HCT116 (cell line): ENCODE data around the gene FGFR3. TPM values are rescaled to one million over a fixed set of nuclear protein-coding genes. Genes with fewer than 3 reads are reported as not detected.

Experiments
- ATAC-seq: fragments of 200-7000 bp; cut with Tn5 transposase; 2 replicates; pipeline ENCODE4 v1.9.1; 2020; ENCODE audit warnings: mild to moderate bottlenecking, moderate library complexity
- BruUV-seq: library from RNA; stranded (reverse); fragments of 400-500 nt; replicated peaks from 2 replicates; lab custom pipeline; 2021; lab: Mats Ljungman, UMichigan
- CTCF ChIA-PET: fragments of 300-600 bp; sonication (Branson Sonifier 250); formaldehyde crosslinking; loops from one replicate; lab custom pipeline; 2021; ENCODE audit warnings: antibody characterized with exemption; lab: Charles Lee
- POLR2A ChIA-PET: fragments of 300-600, 350-600 bp; sonication (Branson Sonifier 250); formaldehyde crosslinking; loops from one replicate; lab custom pipeline; 2021; ENCODE audit warnings: antibody characterized with exemption; lab: Charles Lee
- RAD21 ChIA-PET, 2 experiments: fragments of 300-600 bp; sonication (Branson Sonifier 250); formaldehyde crosslinking; loops; one replicate each; lab custom pipeline; 2023; ENCODE audit warnings: low total read pairs in 2 of 2; ENCODE audit not compliant: uncharacterized antibody in 2 of 2, unreplicated experiment in 2 of 2, low non-redundant PET in 1 of 2; lab: Charles Lee
- DNase-seq: peaks from one replicate; pipeline ENCODE4 v3.0.0-alpha.2; 2010; ENCODE audit warnings: low read depth, low spot score
- H2AFZ ChIP-seq: fragments of 200-600 bp; shearing (Covaris generic), sonication (generic); 2 replicates; pipeline ENCODE4 v1.6.1; 2017; ENCODE audit warnings: low read depth, mixed run types, mixed read lengths, antibody characterized with exemption, low read length; ENCODE audit not compliant: poor library complexity, severe bottlenecking
- H3K27ac ChIP-seq: 2 replicates; pipeline ENCODE4 v1.5.1; 2012; ENCODE audit warnings: low read depth, low read length
- H3K27me3 ChIP-seq: fragments of 200-600 bp; sonication (generic); 2 replicates; pipeline ENCODE4 v1.6.1; 2016; ENCODE audit warnings: mixed run types, low read length, mixed read lengths; ENCODE audit not compliant: insufficient read depth
- H3K36me3 ChIP-seq, 2 experiments: fragments of 200-500 bp in 1 of 2; fragments of 200-600 bp in 1 of 2; sonication (Bioruptor generic) in 1 of 2; sonication (generic) in 1 of 2; 2 replicates each; pipeline versions ENCODE4 v1.5.1 to v1.6.1; 2014 to 2016; ENCODE audit warnings: low read length in 2 of 2, inconsistent platforms in 1 of 2, mixed read lengths in 1 of 2, mixed run types in 1 of 2; ENCODE audit not compliant: insufficient read depth in 2 of 2, control insufficient read depth in 1 of 2
- H3K4me1 ChIP-seq, 2 experiments: fragments of 200-600 bp in 1 of 2; sonication (generic) in 1 of 2; 2 replicates each; pipeline versions ENCODE4 v1.5.1 to v1.6.1; 2012 to 2017; ENCODE audit warnings: low read length in 2 of 2, inconsistent platforms in 1 of 2, mild to moderate bottlenecking in 1 of 2, mixed read lengths in 1 of 2, mixed run types in 1 of 2, moderate library complexity in 1 of 2; ENCODE audit not compliant: insufficient read depth in 2 of 2, control insufficient read depth in 1 of 2
- H3K4me2 ChIP-seq: fragments of 200-600 bp; sonication (generic); 2 replicates; pipeline ENCODE4 v1.6.1; 2017; ENCODE audit warnings: mixed run types, low read length, mixed read lengths
- H3K4me3 ChIP-seq, 2 experiments: fragments of 200-600 bp in 1 of 2; sonication (generic) in 1 of 2; replicated peaks in 1 of 2; 2 replicates each; pipeline ENCODE4 v1.5.1; 2011 to 2016; ENCODE audit warnings: low read length in 2 of 2, control low read depth in 1 of 2, low read depth in 1 of 2, mild to moderate bottlenecking in 1 of 2, mixed read lengths in 1 of 2, mixed run types in 1 of 2
- H3K79me2 ChIP-seq: fragments of 200-600 bp; sonication (generic); 2 replicates; pipeline ENCODE4 v1.6.1; 2017; ENCODE audit warnings: mild to moderate bottlenecking, mixed run types, low read length, moderate library complexity, mixed read lengths; ENCODE audit not compliant: insufficient read depth
- H3K9ac ChIP-seq: fragments of 200-600 bp; sonication (generic); 2 replicates; pipeline ENCODE4 v1.6.1; 2016; ENCODE audit warnings: low read length, mixed read lengths
- H3K9me2 ChIP-seq: fragments of 200-600 bp; sonication (generic), shearing (Covaris generic); 2 replicates; pipeline ENCODE4 v1.6.1; 2017; ENCODE audit warnings: mixed run types, mild to moderate bottlenecking, moderate library complexity; ENCODE audit not compliant: insufficient read depth
- H3K9me3 ChIP-seq, 2 experiments: fragments of 200-500 bp in 1 of 2; fragments of 200-600 bp in 1 of 2; sonication (Bioruptor generic) in 1 of 2; sonication (generic) in 1 of 2; 2 replicates each; pipeline ENCODE4 v1.6.1; 2014 to 2017; ENCODE audit warnings: low read length in 2 of 2, mixed read lengths in 2 of 2, inconsistent platforms in 1 of 2, low read depth in 1 of 2, mild to moderate bottlenecking in 1 of 2, mixed run types in 1 of 2, moderate library complexity in 1 of 2; ENCODE audit not compliant: control insufficient read depth in 1 of 2, insufficient read depth in 1 of 2
- H4K20me1 ChIP-seq: fragments of 200-600 bp; sonication (generic), shearing (Covaris generic); 2 replicates; pipeline ENCODE4 v1.6.1; 2017; ENCODE audit warnings: mixed run types, mild to moderate bottlenecking, moderate library complexity; ENCODE audit not compliant: insufficient read depth
- ATF3 ChIP-seq: IDR thresholded peaks from 2 replicates; pipeline ENCODE4 v1.6.1; 2012
- CBX3 ChIP-seq: IDR thresholded peaks from 2 replicates; pipeline ENCODE4 v1.6.1; 2012; ENCODE audit warnings: low read depth
- EGR1 ChIP-seq: IDR thresholded peaks from 2 replicates; pipeline ENCODE4 v1.6.1; 2012; ENCODE audit warnings: low read depth
- ELF1 ChIP-seq: IDR thresholded peaks from 2 replicates; pipeline ENCODE4 v1.6.1; 2012; ENCODE audit warnings: low read depth, borderline replicate concordance
- EZH2 ChIP-seq: fragments of 200-600 bp; sonication (generic); IDR thresholded peaks from 2 replicates; pipeline ENCODE4 v1.6.1; 2017; ENCODE audit warnings: antibody characterized with exemption, mixed run types
- EZH2phosphoT487 ChIP-seq: fragments of 200-600 bp; IDR thresholded peaks from 2 replicates; pipeline ENCODE4 v1.6.1; 2018; ENCODE audit warnings: antibody characterized with exemption, borderline replicate concordance
- FOSL1 ChIP-seq: IDR thresholded peaks from 2 replicates; pipeline ENCODE4 v1.6.1; 2012; ENCODE audit warnings: low read depth
- JUND ChIP-seq: IDR thresholded peaks from 2 replicates; pipeline ENCODE4 v1.6.1; 2012
- POLR2AphosphoS5 ChIP-seq: IDR thresholded peaks from 2 replicates; pipeline ENCODE4 v1.6.1; 2011; ENCODE audit warnings: mild to moderate bottlenecking, low read depth, low read length, moderate library complexity
- RAD21 ChIP-seq: IDR thresholded peaks from 2 replicates; pipeline ENCODE4 v1.6.1; 2012; ENCODE audit warnings: low read depth, mild to moderate bottlenecking
- REST ChIP-seq: IDR thresholded peaks from 2 replicates; pipeline ENCODE4 v1.6.1; 2012; ENCODE audit warnings: low read depth
- SIN3A ChIP-seq: IDR thresholded peaks from 2 replicates; pipeline ENCODE4 v1.6.1; 2012; ENCODE audit warnings: low read depth
- SP1 ChIP-seq: IDR thresholded peaks from 2 replicates; pipeline ENCODE4 v1.6.1; 2012; ENCODE audit warnings: low read depth
- SRF ChIP-seq: IDR thresholded peaks from 2 replicates; pipeline ENCODE4 v1.6.1; 2012; ENCODE audit warnings: low read depth
- TCF7L2 ChIP-seq: IDR thresholded peaks from 2 replicates; pipeline ENCODE4 v1.7.0; 2011; ENCODE audit warnings: borderline replicate concordance, inconsistent platforms; ENCODE audit not compliant: insufficient read depth, insufficient read length; ENCODE audit errors: extremely low read depth
- YY1 ChIP-seq: IDR thresholded peaks from 2 replicates; pipeline ENCODE4 v1.6.1; 2011; ENCODE audit warnings: low read length, low read depth, moderate library complexity, mild to moderate bottlenecking; ENCODE audit not compliant: insufficient replicate concordance; ENCODE audit errors: extremely low read depth
- ZNF274 ChIP-seq: fragments of 200-500 bp; sonication (Bioruptor generic); IDR thresholded peaks from 2 replicates; pipeline ENCODE4 v1.6.1; 2014; ENCODE audit warnings: mild to moderate bottlenecking, low read depth, low read length, inconsistent platforms
- intact Hi-C: fragments of 100-400 bp; cut with micrococcal nuclease; formaldehyde crosslinking; loops from 2 replicates; pipeline ENCODE4 v1.10.0; 2022
- total RNA-seq: library from RNA; stranded (reverse); gene quantifications from one replicate; pipeline ENCODE4 v1.2.1, GENCODE V29; 2021; ENCODE audit not compliant: unreplicated experiment

FGFR3 gene
- total RNA-seq, 1 experiment from 2014 or later, result 31.7 TPM

- H3K27ac ChIP-seq, result no peak overlapping the region
- intact Hi-C loops, result no loop called here
- CTCF ChIA-PET, result no interaction called here
- H3K27me3 ChIP-seq, result no peaks in the 10 kb centered on the region
- DNase-seq (no peak), ATAC-seq (no peak)
- no peak overlapping the region for H3K4me2 ChIP-seq
- TF ChIP-seq TCF7L2 (no peak), JUND (no peak), EZH2phosphoT487 (no peak), EGR1 (no peak), YY1 (no peak), ATF3 (no peak), ELF1 (no peak)
- TF ChIP-seq, all 23 proteins: peak for 0
- Histone ChIP-seq H3K9me3 (no peaks in the 10 kb centered on the region), H3K9ac (no peak overlapping the region), H3K36me3 (peaks cover 33 to 53% of the 10 kb centered on the region in 2 experiments; a peak in 3 of 4 replicates), H3K4me1 (no peaks in the 10 kb centered on the region), H2AFZ (no peak overlapping the region), H3K79me2 (no peaks in the 10 kb centered on the region; the same call in 1 of the 2 replicates), H3K4me3 (no peak overlapping the region), H3K9me2 (no peaks in the 10 kb centered on the region), H4K20me1 (no peaks in the 10 kb centered on the region)
- POLR2A ChIA-PET, result no interaction called here
- RAD21 ChIA-PET, result no interaction called here
- BruUV-seq, result no TSS peak
These were observed 29.8 kb downstream of the FGFR3 start for GRCh38 chr4:1822568-1823544.

- no TSS peak for BruUV-seq
- intact Hi-C loops, result no loop called here
- Histone ChIP-seq H3K4me1 (no peaks in the 10 kb centered on the region), H3K9ac (no peak overlapping the region), H3K4me3 (no peak overlapping the region), H3K79me2 (no peaks in the 10 kb centered on the region; the same call in 1 of the 2 replicates), H2AFZ (no peak overlapping the region), H4K20me1 (no peaks in the 10 kb centered on the region), H3K9me2 (no peaks in the 10 kb centered on the region), H3K36me3 (peaks cover 31 to 47% of the 10 kb centered on the region in 2 experiments; a peak in 3 of 4 replicates), H3K9me3 (no peaks in the 10 kb centered on the region), H3K27me3 (no peaks in the 10 kb centered on the region), H3K27ac (no peak overlapping the region), H3K4me2 (no peak overlapping the region)
- CTCF ChIA-PET, result no interaction called here
- RAD21 ChIA-PET, result no interaction called here
- DNase-seq (no peak), ATAC-seq (no peak)
- POLR2A ChIA-PET, result no interaction called here
- TF ChIP-seq SIN3A (no peak), FOSL1 (no peak), JUND (no peak), SP1 (no peak), CBX3 (no peak), EZH2 (no peak), POLR2AphosphoS5 (no peak), RAD21 (no peak), ZNF274 (no peak), ATF3 (no peak), SRF (no peak), EGR1 (no peak), REST (no peak)
These were observed 30.4 kb downstream of the FGFR3 start for GRCh38 chr4:1823545-1823932.
